Progenitor cell of endocrine pancreas (in vitro differentiated cells): ENCODE measurements around the gene CCDC61. TPM values are rescaled to one million over a fixed set of nuclear protein-coding genes. Genes with fewer than 3 reads are reported as not detected.

ENCODE experiments used
- DNase-seq: peaks from one replicate; pipeline ENCODE4 v3.0.0; 2021; ENCODE audit warnings: low spot score; ENCODE audit not compliant: unreplicated experiment
- H3K27ac Mint-ChIP-seq: 2 replicates; pipeline ENCODE4 v1.8.0; 2021; ENCODE audit warnings: mild to moderate bottlenecking, moderate library complexity, mixed read lengths
- H3K27me3 Mint-ChIP-seq: 2 replicates; pipeline ENCODE4 v1.8.0; 2021; ENCODE audit warnings: mixed read lengths
- H3K36me3 Mint-ChIP-seq: 2 replicates; pipeline ENCODE4 v1.8.0; 2022; ENCODE audit warnings: mixed read lengths; ENCODE audit not compliant: insufficient read depth
- H3K4me1 Mint-ChIP-seq: 2 replicates; pipeline ENCODE4 v1.8.0; 2021; ENCODE audit warnings: low read depth, mixed read lengths
- H3K4me3 Mint-ChIP-seq: 2 replicates; pipeline ENCODE4 v1.8.0; 2021; ENCODE audit warnings: low read depth, mild to moderate bottlenecking, moderate library complexity, mixed read lengths
- H3K9me3 Mint-ChIP-seq: 2 replicates; pipeline ENCODE4 v1.8.0; 2021; ENCODE audit warnings: low read depth, mixed read lengths
- total RNA-seq: library from RNA; stranded (reverse); gene quantifications from 2 replicates; pipeline ENCODE4 v1.2.1, GENCODE V29; 2021
- TF ChIP-seq, protein P1 (sequence below): fragments of 200-600 bp; sonication (generic); IDR thresholded peaks from one replicate; pipeline ENCODE4 v1.5.0; 2021; ENCODE audit warnings: antibody characterized with exemption, mild to moderate bottlenecking; ENCODE audit not compliant: unreplicated experiment

The CCDC61 gene
- total RNA-seq, 1 donor from 2014 or later = 22.2 TPM

DNA sequence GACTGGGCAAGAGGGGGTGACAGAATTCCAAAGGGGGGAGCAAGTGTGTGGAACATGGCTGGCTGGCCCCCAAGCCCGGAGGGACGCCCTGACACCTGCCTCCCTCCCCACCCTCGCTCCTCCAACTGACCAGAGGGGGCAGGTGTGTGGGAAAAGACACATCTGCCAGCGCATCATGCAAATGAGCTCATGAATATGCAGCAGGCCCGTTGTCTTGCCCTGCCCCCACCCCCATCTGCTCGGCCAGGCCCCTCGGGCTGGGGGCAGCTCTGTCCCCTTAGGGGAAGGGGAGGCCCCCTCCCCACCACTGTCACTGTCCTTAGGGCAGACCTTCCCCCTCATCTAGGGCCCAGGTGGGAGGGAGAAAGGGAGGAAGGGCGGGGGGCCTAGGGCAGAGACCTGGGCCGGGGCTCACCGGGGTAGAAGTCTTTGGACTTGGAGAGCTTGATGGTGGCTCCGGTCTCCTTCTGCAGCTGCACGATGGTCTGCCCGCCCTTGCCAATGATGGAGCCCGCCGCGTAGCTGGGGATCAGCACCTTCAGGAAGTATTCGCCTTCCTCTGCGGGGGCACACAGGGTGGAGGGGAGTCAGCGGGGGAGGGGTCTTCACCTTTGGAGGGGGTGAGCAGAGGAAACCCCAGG lies 34.6 kb upstream of the CCDC61 start:
- Mint-ChIP-seq H3K27ac (no peak overlapping the region), H3K27me3 (peaks cover 64% of the 10 kb centered on the region), H3K9me3 (no peaks in the 10 kb centered on the region), H3K4me3 (no peak overlapping the region), H3K36me3 (no peaks in the 10 kb centered on the region), H3K4me1 (peaks cover 3% of the 10 kb centered on the region)
- TF ChIP-seq, protein P1, sequence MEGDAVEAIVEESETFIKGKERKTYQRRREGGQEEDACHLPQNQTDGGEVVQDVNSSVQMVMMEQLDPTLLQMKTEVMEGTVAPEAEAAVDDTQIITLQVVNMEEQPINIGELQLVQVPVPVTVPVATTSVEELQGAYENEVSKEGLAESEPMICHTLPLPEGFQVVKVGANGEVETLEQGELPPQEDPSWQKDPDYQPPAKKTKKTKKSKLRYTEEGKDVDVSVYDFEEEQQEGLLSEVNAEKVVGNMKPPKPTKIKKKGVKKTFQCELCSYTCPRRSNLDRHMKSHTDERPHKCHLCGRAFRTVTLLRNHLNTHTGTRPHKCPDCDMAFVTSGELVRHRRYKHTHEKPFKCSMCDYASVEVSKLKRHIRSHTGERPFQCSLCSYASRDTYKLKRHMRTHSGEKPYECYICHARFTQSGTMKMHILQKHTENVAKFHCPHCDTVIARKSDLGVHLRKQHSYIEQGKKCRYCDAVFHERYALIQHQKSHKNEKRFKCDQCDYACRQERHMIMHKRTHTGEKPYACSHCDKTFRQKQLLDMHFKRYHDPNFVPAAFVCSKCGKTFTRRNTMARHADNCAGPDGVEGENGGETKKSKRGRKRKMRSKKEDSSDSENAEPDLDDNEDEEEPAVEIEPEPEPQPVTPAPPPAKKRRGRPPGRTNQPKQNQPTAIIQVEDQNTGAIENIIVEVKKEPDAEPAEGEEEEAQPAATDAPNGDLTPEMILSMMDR = peak; percentile 29
- DNase-seq = no peak

DNA sequence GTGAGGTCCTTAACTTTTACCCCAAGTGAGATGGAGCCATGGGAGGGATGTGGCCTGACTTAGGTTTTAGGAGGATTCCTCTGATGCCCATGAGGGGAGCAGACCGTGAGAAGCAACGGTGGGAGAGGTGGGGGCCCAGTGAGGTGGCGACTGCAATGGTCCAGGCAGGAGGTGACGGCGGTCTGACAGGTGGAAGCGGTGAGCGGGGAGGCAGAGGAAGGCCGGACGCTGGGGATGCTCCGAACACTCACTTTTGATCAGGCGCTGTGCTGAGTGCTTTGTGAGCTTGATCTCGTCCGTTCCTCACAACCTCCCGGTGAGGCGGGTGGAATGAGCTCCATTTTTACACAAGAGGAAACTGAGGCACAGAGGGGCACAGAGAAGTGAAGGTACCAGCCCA lies 33.2 kb upstream of the CCDC61 start:
- Mint-ChIP-seq H3K4me1 (peaks cover 3% of the 10 kb centered on the region), H3K27ac (no peak overlapping the region), H3K27me3 (peaks cover 68% of the 10 kb centered on the region), H3K4me3 (no peak overlapping the region), H3K9me3 (no peaks in the 10 kb centered on the region), H3K36me3 (no peaks in the 10 kb centered on the region)
- DNase-seq = no peak
- TF ChIP-seq, protein P1 = no peak

DNA sequence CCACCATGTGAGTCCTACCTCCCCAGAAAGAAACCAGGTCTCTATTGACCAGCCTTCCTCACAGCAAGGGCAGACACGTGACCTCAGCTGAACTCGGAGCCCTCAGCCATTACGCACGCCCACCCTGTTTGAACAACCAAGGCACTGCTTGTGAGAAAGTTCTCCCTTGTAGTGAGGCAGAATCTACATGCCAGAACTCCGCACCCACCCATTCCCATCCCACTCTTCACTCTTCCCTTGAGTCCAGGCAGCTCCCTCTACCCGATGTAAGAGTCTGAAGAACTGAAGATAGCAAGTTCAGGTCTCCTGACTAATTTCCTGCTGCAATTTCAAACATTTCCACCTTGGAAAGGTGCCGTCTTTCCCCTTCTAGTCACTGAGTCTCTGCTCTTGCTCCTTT lies 28.0 kb upstream of the CCDC61 start:
- H3K4me1 Mint-ChIP-seq = no peaks in the 10 kb centered on the region
- H3K4me3 Mint-ChIP-seq = no peak overlapping the region
- DNase-seq = no peak
- H3K27ac Mint-ChIP-seq = no peak overlapping the region
- no peaks in the 10 kb centered on the region for H3K9me3 Mint-ChIP-seq
- TF ChIP-seq, protein P1 = no peak
- H3K36me3 Mint-ChIP-seq = no peaks in the 10 kb centered on the region
- H3K27me3 Mint-ChIP-seq = peaks cover 77% of the 10 kb centered on the region

DNA sequence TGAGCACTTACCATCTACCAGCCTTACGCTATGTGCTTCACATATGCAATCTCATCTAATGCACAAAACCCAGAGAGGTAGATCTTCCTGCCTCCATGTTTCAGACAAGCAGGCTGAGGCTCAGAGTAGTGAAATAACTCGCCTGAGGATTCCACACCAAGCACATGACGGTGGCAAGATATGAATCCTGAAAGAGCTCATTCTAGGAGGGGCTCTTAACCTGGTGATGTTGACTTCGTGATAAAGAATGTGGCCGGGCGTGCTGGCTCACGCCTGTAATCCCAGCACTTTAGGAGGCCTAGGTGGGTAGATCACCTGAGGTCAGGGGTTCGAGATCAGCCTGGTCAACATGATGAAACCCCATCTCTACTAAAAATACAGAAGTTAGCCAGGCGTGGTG lies 26.6 kb upstream of the CCDC61 start:
- Mint-ChIP-seq H3K4me1 (peaks cover 3% of the 10 kb centered on the region), H3K27me3 (peaks cover 74% of the 10 kb centered on the region), H3K36me3 (no peaks in the 10 kb centered on the region), H3K4me3 (no peak overlapping the region), H3K9me3 (no peaks in the 10 kb centered on the region), H3K27ac (no peak overlapping the region)
- DNase-seq = no peak
- TF ChIP-seq, protein P1 = no peak

DNA sequence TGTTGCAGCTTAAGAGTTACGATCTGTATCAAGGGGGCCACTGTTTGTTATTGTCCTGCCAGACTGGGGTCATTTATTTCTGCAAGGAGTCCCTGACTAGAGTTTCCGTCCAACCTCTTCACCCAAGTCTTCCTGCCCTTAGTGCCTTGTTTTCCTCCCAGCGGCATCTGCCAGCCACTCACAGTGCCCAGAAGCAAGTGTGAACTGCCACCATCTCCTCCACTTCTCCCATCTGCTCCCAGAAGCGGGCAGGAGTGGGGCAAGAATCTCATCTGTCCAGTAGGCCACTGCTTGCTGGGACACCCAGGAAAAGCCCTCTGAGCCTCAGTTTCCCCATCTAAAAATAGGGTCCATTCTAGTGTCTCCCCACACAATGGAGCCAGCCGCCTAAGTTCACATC lies 25.6 kb upstream of the CCDC61 start:
- Mint-ChIP-seq H3K9me3 (no peaks in the 10 kb centered on the region), H3K36me3 (no peaks in the 10 kb centered on the region), H3K27me3 (peaks cover 76% of the 10 kb centered on the region), H3K27ac (no peak overlapping the region), H3K4me1 (peaks cover 3% of the 10 kb centered on the region), H3K4me3 (no peak overlapping the region)
- no peak for DNase-seq
- TF ChIP-seq, protein P1 = no peak
